ENCODE measurements around the gene GNG13. TPM values are rescaled to one million over a fixed set of nuclear protein-coding genes. Genes with fewer than 3 reads are reported as not detected.

GNG13 gene, protein sequence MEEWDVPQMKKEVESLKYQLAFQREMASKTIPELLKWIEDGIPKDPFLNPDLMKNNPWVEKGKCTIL
- not detected in 2 replicates for total RNA-seq

DNA sequence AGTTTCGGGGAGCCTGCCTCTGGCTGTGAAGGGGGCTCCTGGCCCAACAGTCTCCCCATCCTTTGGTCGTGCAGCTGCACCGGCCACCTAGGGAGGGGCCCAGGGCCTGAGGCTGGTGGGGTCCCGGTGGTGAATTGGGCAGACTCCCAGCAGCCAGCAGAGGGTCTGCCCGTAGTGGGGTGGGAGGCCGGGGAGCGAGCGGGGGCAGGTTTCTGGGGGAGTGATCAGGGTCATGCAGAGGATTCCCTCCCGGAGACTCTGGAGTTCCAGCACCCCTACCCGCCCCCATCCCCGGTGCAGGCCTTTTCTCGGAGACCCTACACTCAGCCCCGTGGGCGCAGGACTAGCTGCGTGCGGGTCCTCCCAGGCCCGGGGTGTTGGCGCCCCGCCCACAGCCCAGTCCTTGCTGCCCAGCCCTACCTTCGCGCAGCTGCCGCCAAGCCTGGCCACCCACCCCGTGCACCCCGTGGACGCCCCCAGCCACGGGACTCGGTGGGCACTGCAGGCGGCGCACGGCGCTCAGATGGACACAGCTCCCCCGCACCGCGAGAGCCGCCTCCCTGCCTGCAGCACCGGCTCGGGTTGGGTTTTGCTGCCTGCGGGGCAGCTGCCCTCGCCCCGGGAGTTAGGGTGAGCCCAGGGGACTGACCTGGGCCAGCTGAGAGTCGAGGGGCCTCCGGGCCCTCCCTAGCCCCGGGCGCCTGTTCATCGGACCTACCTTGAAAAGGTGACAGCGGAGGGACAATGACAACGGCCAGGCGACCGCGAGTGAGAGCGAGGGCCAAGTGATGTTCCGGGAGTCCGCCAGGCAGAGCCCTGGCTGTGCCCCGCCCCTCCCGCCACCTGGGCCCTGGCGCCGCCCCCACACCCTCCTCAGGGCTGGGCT, at the start of gene GNG13:
Gene GNG13, minus strand, starts transcription at position 787 of the 886 bp plus-strand sequence. CDS start 1,657 bp downstream, outside the sequence.

DNA sequence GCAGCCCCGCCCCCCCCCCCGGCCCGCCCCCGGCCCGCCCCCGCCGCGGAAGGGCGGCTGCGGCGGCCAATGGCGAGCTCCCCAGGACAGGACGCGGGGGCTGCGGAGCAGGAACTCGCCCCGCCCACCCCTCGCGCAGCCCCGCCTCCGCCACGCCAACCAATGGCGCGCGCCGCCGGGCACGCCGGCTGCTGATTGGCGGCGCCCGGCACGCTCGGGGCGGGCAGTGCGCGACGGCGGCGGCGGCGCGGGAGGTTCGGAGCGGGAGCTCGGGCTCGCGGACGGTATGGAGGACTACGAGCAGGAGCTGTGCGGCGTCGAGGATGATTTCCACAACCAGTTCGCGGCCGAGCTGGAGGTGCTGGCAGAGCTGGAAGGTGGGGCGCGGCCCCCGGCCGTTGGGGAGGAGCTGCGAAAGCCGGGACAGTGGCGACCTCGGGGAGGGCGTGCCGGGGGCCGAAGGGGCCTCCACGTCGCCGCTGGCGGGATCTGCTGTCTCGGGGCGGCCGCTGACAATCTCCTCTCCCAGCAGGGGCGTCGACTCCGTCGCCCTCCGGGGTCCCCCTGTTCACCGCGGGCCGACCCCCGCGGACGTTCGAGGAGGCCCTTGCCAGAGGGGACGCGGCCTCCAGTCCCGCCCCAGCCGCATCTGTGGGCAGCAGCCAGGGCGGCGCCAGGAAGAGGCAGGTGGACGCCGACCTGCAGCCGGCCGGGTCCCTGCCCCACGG, 12.0 kb downstream of the GNG13 start, which contains the start of gene CHTF18:
Gene CHTF18, plus strand, starts transcription at position 222 of the 728 bp plus-strand sequence. Its CDS starts 65 bp downstream, at position 287.

DNA sequence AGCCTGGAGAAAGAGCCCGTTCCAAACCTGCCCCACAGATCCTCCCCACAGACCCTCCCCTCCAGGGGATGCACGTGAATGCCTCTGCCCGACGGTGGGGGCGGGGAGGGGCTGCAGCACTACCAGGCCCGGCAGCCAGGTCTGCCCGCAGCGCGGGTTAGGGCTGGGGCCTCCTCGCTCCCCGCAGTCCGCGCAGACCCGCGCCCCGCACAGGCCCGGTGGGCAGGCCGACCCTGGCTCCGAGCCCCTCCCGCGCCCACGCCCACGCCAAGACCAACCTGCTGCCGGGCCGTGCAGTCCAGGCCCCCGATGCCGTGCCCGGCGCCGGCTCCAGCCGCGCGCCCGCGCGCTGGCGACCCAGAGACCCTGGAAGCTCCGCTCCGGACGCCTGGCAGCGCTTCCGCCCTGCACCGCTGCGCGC, 12.5 kb downstream of the GNG13 start, which contains the start of gene RPUSD1:
Gene RPUSD1, minus strand, starts transcription at position 404 of the 421 bp plus-strand sequence. CDS start 644 bp downstream, outside the sequence.

DNA sequence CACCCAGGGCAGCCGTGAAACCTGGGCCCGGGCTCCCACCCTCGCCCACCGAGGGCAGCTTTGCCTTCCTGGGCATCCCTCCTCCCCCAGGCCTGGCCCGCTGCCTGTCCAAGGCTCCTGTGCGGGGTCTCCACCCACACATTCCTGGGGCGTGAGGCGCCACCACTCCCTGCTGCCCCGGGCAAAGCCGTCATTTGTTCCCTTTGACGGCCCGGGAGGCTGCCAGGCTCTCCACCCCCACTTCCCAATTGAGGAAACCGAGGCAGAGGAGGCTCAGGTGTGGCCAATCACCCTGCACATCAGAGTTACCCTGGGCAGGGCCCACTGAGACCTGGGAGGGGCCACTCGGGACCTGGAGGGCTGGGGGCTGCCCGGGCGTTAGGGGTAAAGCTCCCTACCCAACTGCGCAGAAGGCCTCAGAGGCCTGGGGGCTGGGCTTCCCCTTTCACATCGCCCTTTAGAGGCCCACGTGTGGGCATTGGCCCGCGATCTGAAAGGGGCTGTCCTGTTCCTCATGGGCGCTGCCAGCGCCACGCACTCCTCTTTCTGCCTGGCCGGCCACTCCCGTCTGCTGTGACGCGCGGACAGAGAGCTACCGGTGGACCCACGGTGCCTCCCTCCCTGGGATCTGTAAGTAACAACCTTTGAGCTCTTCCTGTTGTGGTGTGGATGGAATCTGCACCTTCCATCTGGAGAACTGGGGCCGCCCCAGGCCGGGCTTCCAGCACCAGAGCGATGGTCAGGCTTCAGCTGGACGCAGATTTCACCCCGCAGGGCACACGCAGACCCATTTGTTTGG, 39.8 kb downstream of the GNG13 start, which contains the start of gene MSLN:
Gene MSLN, plus strand, starts transcription at position 190 of the 799 bp plus-strand sequence. CDS start 1,947 bp downstream, outside the sequence.

Other genes starting within 250 kb of the GNG13 start
- gene PRR35, start 240.3 kb downstream of the GNG13 start, total RNA-seq: not detected in 2 replicates
- gene NHLRC4, start 233.7 kb downstream of the GNG13 start, total RNA-seq: 0.59 and 0.67 TPM in 2 replicates
- gene PIGQ, start 230.8 kb downstream of the GNG13 start, total RNA-seq: 25.9 and 26.0 TPM in 2 replicates
- 14.0 and 19.3 TPM in 2 replicates for gene RAB40C, start 210.7 kb downstream of the GNG13 start, total RNA-seq
- 0.10 TPM in 1 of 2 replicates, not detected in the other for gene WFIKKN1, start 169.7 kb downstream of the GNG13 start, total RNA-seq
- gene METTL26, start 164.4 kb downstream of the GNG13 start, total RNA-seq: 146 and 160 TPM in 2 replicates
- 27.6 and 35.6 TPM in 2 replicates for gene MCRIP2, start 158.9 kb downstream of the GNG13 start, total RNA-seq
- 6.9 and 10.6 TPM in 2 replicates for gene WDR90, start 151.4 kb downstream of the GNG13 start, total RNA-seq
- 39.1 and 50.4 TPM in 2 replicates for gene RHOT2, start 132.6 kb downstream of the GNG13 start, total RNA-seq
- 0.07 and 0.69 TPM in 2 replicates for gene RHBDL1, start 125.1 kb downstream of the GNG13 start, total RNA-seq
- 176 and 178 TPM in 2 replicates for gene STUB1, start 120.3 kb downstream of the GNG13 start, total RNA-seq
- 71.3 and 89.9 TPM in 2 replicates for gene JMJD8, start 116.4 kb downstream of the GNG13 start, total RNA-seq
- gene WDR24, start 110.3 kb downstream of the GNG13 start, total RNA-seq: 9.1 and 9.5 TPM in 2 replicates
- 0.07 TPM in 1 of 2 replicates, not detected in the other for gene FBXL16, start 94.9 kb downstream of the GNG13 start, total RNA-seq
- gene METRN, start 85.6 kb downstream of the GNG13 start, total RNA-seq: 32.8 and 48.0 TPM in 2 replicates
- gene ANTKMT, start 79.6 kb downstream of the GNG13 start, total RNA-seq: 39.4 and 43.4 TPM in 2 replicates
- gene CCDC78, start 74.3 kb downstream of the GNG13 start, total RNA-seq: not detected in 2 replicates
- gene HAGHL, start 73.6 kb downstream of the GNG13 start, total RNA-seq: 0.79 and 1.9 TPM in 2 replicates
- 25.8 and 30.2 TPM in 2 replicates for gene CIAO3, start 59.7 kb downstream of the GNG13 start, total RNA-seq
- not detected in 2 replicates for gene MSLN, start 40.0 kb downstream of the GNG13 start, total RNA-seq
- 36.4 and 42.7 TPM in 2 replicates for gene RPUSD1, start 12.4 kb downstream of the GNG13 start, total RNA-seq
- 19.6 and 19.7 TPM in 2 replicates for gene CHTF18, start 12.1 kb downstream of the GNG13 start, total RNA-seq
- 7.3 and 10.0 TPM in 2 replicates for gene LMF1, start 170.2 kb upstream of the GNG13 start, total RNA-seq
- 0.07 and 0.10 TPM in 2 replicates for gene SOX8, start 181.0 kb upstream of the GNG13 start, total RNA-seq

All from mammary microvascular endothelial cell (primary cell).